PC-9 (cell line): ENCODE results near the gene AGMO. TPM values are rescaled to one million over a fixed set of nuclear protein-coding genes. Genes with fewer than 3 reads are reported as not detected.

ENCODE experiments used
- BruUV-seq: library from RNA; stranded (reverse); fragments of 400-500 nt; replicated peaks from 2 replicates; lab custom pipeline; 2021; lab: Mats Ljungman, UMichigan
- CTCF ChIA-PET: fragments of 300-600 bp; sonication (Branson Sonifier 250); formaldehyde crosslinking; loops from one replicate; lab custom pipeline; 2022; ENCODE audit warnings: antibody characterized with exemption; lab: Charles Lee
- POLR2A ChIA-PET: fragments of 300-600 bp; sonication (Branson Sonifier 250); formaldehyde crosslinking; loops from one replicate; lab custom pipeline; 2022; ENCODE audit warnings: antibody characterized with exemption; ENCODE audit not compliant: unreplicated experiment; lab: Charles Lee
- DNase-seq, 2 experiments: peaks; one replicate each; pipeline versions ENCODE4 v3.0.0 to v3.0.0-alpha.2; 2015 to 2022; ENCODE audit warnings: mixed read lengths in 1 of 2
- H2AFZ ChIP-seq: fragments of 200-600 bp; sonication (generic); 2 replicates; pipeline ENCODE4 v1.8.1; 2017; ENCODE audit warnings: antibody characterized with exemption
- H3F3A ChIP-seq: fragments of 200-600 bp; sonication (generic); 2 replicates; pipeline ENCODE4 v1.8.1; 2017; ENCODE audit warnings: antibody characterized with exemption, mild to moderate bottlenecking, low read depth; ENCODE audit not compliant: insufficient read depth
- H3K27ac ChIP-seq: fragments of 200-600 bp; sonication (generic); 2 replicates; pipeline ENCODE4 v1.6.1; 2016; ENCODE audit warnings: mixed run types
- H3K27me3 ChIP-seq: fragments of 200-600 bp; sonication (generic); 2 replicates; pipeline ENCODE4 v1.6.1; 2016; ENCODE audit warnings: low read depth, mixed run types; ENCODE audit not compliant: insufficient read depth
- H3K36me3 ChIP-seq: fragments of 200-600 bp; sonication (generic); 2 replicates; pipeline ENCODE4 v1.6.1; 2016; ENCODE audit warnings: low read depth, mixed run types
- H3K4me1 ChIP-seq: fragments of 200-600 bp; sonication (generic); replicated peaks from 2 replicates; pipeline ENCODE4 v1.6.1; 2016; ENCODE audit warnings: mixed run types; ENCODE audit not compliant: insufficient read depth
- H3K4me2 ChIP-seq: fragments of 200-600 bp; sonication (generic); 2 replicates; pipeline ENCODE4 v1.6.1; 2017; ENCODE audit warnings: mixed run types
- H3K4me3 ChIP-seq: fragments of 200-600 bp; sonication (generic); 2 replicates; pipeline ENCODE4 v1.6.1; 2016; ENCODE audit warnings: mixed run types
- H3K79me2 ChIP-seq: fragments of 200-600 bp; sonication (generic); 2 replicates; pipeline ENCODE4 v1.6.1; 2017; ENCODE audit warnings: low read depth, mixed run types
- H3K9me2 ChIP-seq: fragments of 200-600 bp; sonication (generic); 2 replicates; pipeline ENCODE4 v1.8.1; 2017; ENCODE audit warnings: mild to moderate bottlenecking; ENCODE audit not compliant: insufficient read depth
- H3K9me3 ChIP-seq: fragments of 200-600 bp; sonication (generic); 2 replicates; pipeline ENCODE4 v1.8.1; 2016; ENCODE audit warnings: low read depth; ENCODE audit not compliant: insufficient read depth
- H4K20me1 ChIP-seq: fragments of 200-600 bp; sonication (generic); 2 replicates; pipeline ENCODE4 v1.8.1; 2017; ENCODE audit not compliant: insufficient read depth
- CTCF ChIP-seq: fragments of 200-600 bp; sonication (generic); conservative IDR thresholded peaks from 2 replicates; pipeline ENCODE4 v1.6.1; 2017; ENCODE audit warnings: mixed run types, antibody characterized with exemption, mild to moderate bottlenecking, moderate library complexity
- EZH2 ChIP-seq: fragments of 200-600 bp; sonication (generic); IDR thresholded peaks from 2 replicates; pipeline ENCODE4 v1.8.0; 2017; ENCODE audit warnings: antibody characterized with exemption, low read depth
- intact Hi-C: fragments of 100-400 bp; cut with micrococcal nuclease; formaldehyde crosslinking; loops from one replicate; pipeline ENCODE4 v1.10.0; 2022; ENCODE audit not compliant: unreplicated experiment
- total RNA-seq: library from RNA; stranded (reverse); gene quantifications from 2 replicates; pipeline ENCODE4 v1.2.3, GENCODE V29; 2021

Gene AGMO
- total RNA-seq, 1 experiment from 2014 or later, result not detected

GRCh38 chr7:15586266-15586665 lies 24.5 kb upstream of the AGMO start:
- TF ChIP-seq CTCF (no peak), EZH2 (no peak)
- Histone ChIP-seq H3K79me2 (no peaks in the 10 kb centered on the region), H3K4me3 (no peak overlapping the region), H4K20me1 (no peaks in the 10 kb centered on the region), H3F3A (no peaks in the 10 kb centered on the region), H3K27ac (no peak overlapping the region), H3K4me2 (no peak overlapping the region), H3K36me3 (no peaks in the 10 kb centered on the region), H3K4me1 (no peaks in the 10 kb centered on the region), H3K27me3 (no peaks in the 10 kb centered on the region), H3K9me3 (peaks cover 13% of the 10 kb centered on the region), H2AFZ (no peak overlapping the region), H3K9me2 (no peaks in the 10 kb centered on the region)
- intact Hi-C loops, result no loop called here
- BruUV-seq, result no TSS peak
- POLR2A ChIA-PET, result no interaction called here
- no peak for DNase-seq
- CTCF ChIA-PET, result no interaction called here

DNA sequence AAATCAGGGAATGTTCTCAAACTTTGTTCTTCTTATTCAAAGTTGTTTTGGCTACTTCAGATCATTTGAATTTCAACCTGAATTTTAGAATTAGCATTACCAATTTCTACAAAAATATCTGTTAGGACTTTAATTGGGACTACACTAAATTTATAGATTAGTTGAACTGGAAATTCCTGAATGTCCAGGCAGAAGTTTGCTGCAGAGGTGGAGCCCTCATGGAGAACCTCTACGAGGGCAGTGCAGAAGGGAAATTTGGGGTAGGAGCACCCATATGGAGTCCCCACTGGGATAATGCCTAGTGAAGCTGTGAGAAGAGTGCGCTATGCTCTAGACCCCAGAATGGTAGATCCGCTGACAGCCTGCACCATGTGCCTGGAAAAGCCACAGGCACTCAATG lies 22.8 kb upstream of the AGMO start:
- H3K4me2 ChIP-seq, result no peak overlapping the region
- H3K27me3 ChIP-seq, result no peaks in the 10 kb centered on the region
- intact Hi-C loops, result no loop called here
- no peaks in the 10 kb centered on the region for H4K20me1 ChIP-seq
- ChIA-PET CTCF (no interaction called here), POLR2A (no interaction called here)
- H3F3A ChIP-seq, result no peaks in the 10 kb centered on the region
- H2AFZ ChIP-seq, result no peak overlapping the region
- H3K9me3 ChIP-seq, result peaks cover 13% of the 10 kb centered on the region
- TF ChIP-seq EZH2 (no peak), CTCF (no peak)
- no peaks in the 10 kb centered on the region for H3K79me2 ChIP-seq
- DNase-seq, result no peak
- no peak overlapping the region for H3K4me3 ChIP-seq
- no TSS peak for BruUV-seq
- no peaks in the 10 kb centered on the region for H3K9me2 ChIP-seq
- H3K36me3 ChIP-seq, result no peaks in the 10 kb centered on the region
- no peak overlapping the region for H3K27ac ChIP-seq
- no peaks in the 10 kb centered on the region for H3K4me1 ChIP-seq

GRCh38 chr7:15582773-15583172 lies 21.0 kb upstream of the AGMO start:
- H3F3A ChIP-seq, result no peaks in the 10 kb centered on the region
- no peaks in the 10 kb centered on the region for H4K20me1 ChIP-seq
- DNase-seq, result no peak
- H3K27ac ChIP-seq, result no peak overlapping the region
- TF ChIP-seq CTCF (no peak), EZH2 (no peak)
- peaks cover 13% of the 10 kb centered on the region for H3K9me3 ChIP-seq
- POLR2A ChIA-PET, result interaction anchor here (0.7 kb wide), 1 partner anchor 349 kb away, joined by 7 read pairs; no protein-coding TSS in a partner anchor
- no peaks in the 10 kb centered on the region for H3K9me2 ChIP-seq
- no peaks in the 10 kb centered on the region for H3K4me1 ChIP-seq
- no peak overlapping the region for H3K4me3 ChIP-seq
- H3K4me2 ChIP-seq, result no peak overlapping the region
- no peak overlapping the region for H2AFZ ChIP-seq
- intact Hi-C loops, result no loop called here
- H3K27me3 ChIP-seq, result no peaks in the 10 kb centered on the region
- no peaks in the 10 kb centered on the region for H3K79me2 ChIP-seq
- H3K36me3 ChIP-seq, result no peaks in the 10 kb centered on the region
- CTCF ChIA-PET, result no interaction called here
- no TSS peak for BruUV-seq
